GM18951 (cell line): ENCODE data around the gene B4GALNT1.

Experiments
- POLR2A ChIP-seq: IDR thresholded peaks from 4 replicates; pipeline ENCODE4 v1.6.1; 2011; ENCODE audit warnings: mild to moderate bottlenecking; ENCODE audit not compliant: insufficient read length, insufficient read depth; ENCODE audit errors: extremely low read depth
- in situ Hi-C: fragments of 300-500 bp; cut with MboI; formaldehyde crosslinking; loops from one replicate; pipeline ENCODE4 v1.12.0; 2022; ENCODE audit warnings: low sequenced_read_pairs, mixed read lengths, inconsistent platforms; ENCODE audit not compliant: unreplicated experiment

Gene B4GALNT1

GRCh38 chr12:57586832-57587429, 46.1 kb downstream of the B4GALNT1 start:
- no peak for TF ChIP-seq POLR2A
- in situ Hi-C loops, result no loop called here

DNA sequence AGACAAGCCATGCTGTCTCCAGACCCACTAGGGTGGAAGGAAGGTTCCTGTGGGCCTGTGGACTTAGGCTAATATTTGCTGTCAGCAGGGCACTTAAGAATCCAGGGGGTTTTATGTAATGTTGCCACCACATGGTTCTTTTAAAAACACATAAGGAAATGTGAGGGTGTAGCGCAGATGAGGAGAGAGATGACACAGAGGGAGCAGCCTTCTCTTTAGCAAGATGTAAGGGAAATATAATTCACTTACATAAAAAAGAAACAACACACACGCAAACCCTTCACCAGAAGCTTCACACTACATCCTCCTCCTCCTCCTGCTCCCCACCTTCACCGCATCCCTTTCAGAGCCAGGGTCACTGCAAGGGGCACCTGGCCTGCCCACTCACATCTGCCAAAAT, 46.9 kb downstream of the B4GALNT1 start:
- in situ Hi-C loops, result no loop called here
- TF ChIP-seq POLR2A, result no peak

- no peak for TF ChIP-seq POLR2A
- in situ Hi-C loops, result no loop called here
Observed at GRCh38 chr12:57585156-57585555, 47.8 kb downstream of the B4GALNT1 start.

GRCh38 chr12:57584690-57585089, 48.3 kb downstream of the B4GALNT1 start:
- in situ Hi-C loops, result no loop called here

DNA sequence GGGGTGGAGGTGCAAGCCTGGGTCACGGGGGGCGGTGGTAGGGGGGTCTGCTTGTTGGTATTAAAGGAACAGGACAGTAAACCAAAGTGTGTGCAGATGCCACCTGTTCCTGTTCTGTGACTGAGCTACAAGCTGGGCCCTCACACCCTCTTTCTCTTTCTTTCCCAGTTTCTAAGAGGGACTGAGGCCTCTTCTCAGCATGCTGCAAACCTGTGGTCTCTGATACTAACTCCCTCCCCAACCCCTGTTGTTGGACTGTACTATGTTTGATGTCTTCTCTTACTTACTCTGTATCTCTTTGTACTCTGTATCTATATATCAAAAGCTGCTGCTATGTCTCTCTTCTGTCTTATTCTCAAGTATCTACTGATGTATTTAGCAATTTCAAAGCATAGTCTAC, 49.0 kb downstream of the B4GALNT1 start:
- in situ Hi-C loops, result no loop called here
- TF ChIP-seq POLR2A, result no peak

More at GRCh38 chr12:57584690-57585089, 48.3 kb downstream of the B4GALNT1 start:
- no peak for TF ChIP-seq POLR2A

- TF ChIP-seq POLR2A, result no peak
- in situ Hi-C loops, result no loop called here
Observed at GRCh38 chr12:57583008-57583831, 49.8 kb downstream of the B4GALNT1 start.

GRCh38 chr12:57582440-57582839, 50.6 kb downstream of the B4GALNT1 start:
- TF ChIP-seq POLR2A, result no peak
- in situ Hi-C loops, result no loop called here

- TF ChIP-seq POLR2A, result no peak
- in situ Hi-C loops, result no loop called here
Observed at GRCh38 chr12:57581802-57582201, 51.2 kb downstream of the B4GALNT1 start.

GRCh38 chr12:57580466-57580795, 52.6 kb downstream of the B4GALNT1 start:
- TF ChIP-seq POLR2A, result no peak
- in situ Hi-C loops, result no loop called here

DNA sequence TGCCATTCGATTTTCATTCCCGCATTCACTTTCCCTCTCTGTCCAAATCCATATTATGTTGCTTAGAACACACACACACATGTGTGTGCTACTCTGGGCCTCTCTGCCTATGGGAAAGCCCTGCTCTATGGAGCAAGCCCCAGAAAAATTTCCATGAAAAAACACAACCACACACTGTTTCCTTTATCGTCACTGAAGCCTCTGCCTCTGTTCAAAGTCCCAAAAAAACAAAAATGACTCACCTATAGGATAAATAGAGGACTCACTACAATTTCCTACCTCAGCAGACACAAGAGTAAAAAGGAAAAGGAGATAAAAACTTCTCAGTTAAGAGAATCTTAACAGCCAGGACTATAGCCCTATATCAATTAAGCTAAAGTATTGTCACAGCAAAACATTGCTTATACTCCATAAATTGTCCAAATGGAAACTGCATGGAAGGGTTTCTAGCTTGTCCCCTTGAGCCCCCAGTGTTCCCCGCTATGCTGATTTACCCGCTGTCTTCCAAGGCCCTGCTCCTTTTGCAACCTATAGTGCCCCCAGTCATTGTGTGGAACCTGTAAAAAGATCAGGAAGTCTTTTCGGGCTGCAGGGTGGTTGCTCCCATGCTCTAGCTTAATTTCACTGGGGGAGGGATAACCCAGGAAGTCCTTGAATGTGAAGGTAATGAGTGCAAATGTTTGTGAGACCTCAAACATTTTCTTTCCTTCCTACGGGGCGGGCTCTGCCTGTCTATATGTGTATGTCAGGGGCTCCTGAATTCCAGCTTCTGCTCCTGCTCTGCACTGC, 53.1 kb downstream of the B4GALNT1 start:
- no peak for TF ChIP-seq POLR2A
- in situ Hi-C loops, result no loop called here

GRCh38 chr12:57579011-57579410, 54.0 kb downstream of the B4GALNT1 start:
- in situ Hi-C loops, result no loop called here
- no peak for TF ChIP-seq POLR2A

DNA sequence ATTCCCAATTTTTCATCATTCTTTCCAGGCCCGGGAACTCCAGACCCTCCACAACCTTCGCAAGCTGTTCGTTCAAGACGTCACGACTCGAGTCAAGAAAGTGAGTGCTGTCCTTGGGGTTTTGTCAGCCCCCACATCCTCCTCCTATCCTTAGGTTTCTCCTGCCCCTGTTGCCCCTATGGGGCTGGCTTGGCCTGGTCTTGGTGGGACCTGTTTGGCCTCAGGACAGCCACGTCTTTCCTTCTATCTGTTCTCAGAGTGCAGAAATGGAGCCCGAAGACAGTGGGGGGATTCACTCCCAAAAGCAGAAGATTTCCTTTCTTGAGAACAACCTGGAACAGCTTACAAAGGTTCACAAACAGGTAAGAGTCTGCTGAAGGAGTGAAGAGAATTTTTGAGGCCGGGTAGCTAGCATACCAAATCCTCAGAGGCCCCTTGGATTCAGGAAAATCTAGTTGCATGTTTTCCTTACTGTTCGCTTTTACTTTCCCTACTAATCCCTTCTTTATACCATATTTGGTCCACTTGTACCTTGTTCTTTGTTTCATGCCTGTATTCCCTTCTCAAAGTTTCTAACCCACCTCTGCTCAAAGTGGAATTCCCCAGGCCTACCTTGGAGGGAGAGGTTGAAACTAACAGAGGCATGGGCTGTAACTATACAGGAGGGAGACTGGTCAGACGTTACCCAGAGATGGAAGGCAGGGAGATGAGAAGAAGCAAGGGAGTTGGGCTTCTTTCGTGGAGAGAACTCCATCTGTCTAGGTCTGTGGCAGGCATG, 54.8 kb downstream of the B4GALNT1 start:
- in situ Hi-C loops, result no loop called here
- no peak for TF ChIP-seq POLR2A

- in situ Hi-C loops, result no loop called here
- TF ChIP-seq POLR2A, result no peak
Observed at GRCh38 chr12:57576613-57577160, 56.3 kb downstream of the B4GALNT1 start.
